ES-I3 (cell line): ENCODE results near the gene PACSIN3.

Experiments used
- H3K36me3 ChIP-seq: 2 replicates; pipeline ENCODE4 v1.6.1; 2013; ENCODE audit warnings: mild to moderate bottlenecking, low read length, control low read depth, moderate library complexity; ENCODE audit not compliant: insufficient read depth
- H3K4me1 ChIP-seq: 2 replicates; pipeline ENCODE4 v1.6.1; 2013; ENCODE audit warnings: mild to moderate bottlenecking, control low read depth, low read length; ENCODE audit not compliant: insufficient read depth
- H3K9ac ChIP-seq: 2 replicates; pipeline ENCODE4 v1.6.1; 2013; ENCODE audit warnings: low read depth, mild to moderate bottlenecking, low read length, moderate library complexity
- H3K9me3 ChIP-seq: 2 replicates; pipeline ENCODE4 v1.6.1; 2013; ENCODE audit warnings: mild to moderate bottlenecking, low read length, moderate library complexity; ENCODE audit not compliant: control insufficient read depth, insufficient read depth

PACSIN3 gene

GRCh38 chr11:47176328-47177228 lies 9.7 kb downstream of the PACSIN3 start, which contains the start of gene ARFGAP2:
TSS of gene ARFGAP2 (minus strand) at chr11:47176879. CDS start at chr11:47176853, 26 bp downstream.
- Histone ChIP-seq H3K9ac (peak within 1 kb of the TSS; percentile 97), H3K4me1 (peaks cover 9% of the 10 kb centered on the region; the same call in 1 of the 2 replicates), H3K9me3 (no peaks in the 10 kb centered on the region), H3K36me3 (peaks cover 13% of the 10 kb centered on the region)

GRCh38 chr11:47175746-47176327 lies 10.4 kb downstream of the PACSIN3 start:
- Histone ChIP-seq H3K36me3 (peaks cover 13% of the 10 kb centered on the region), H3K9ac (peak overlapping the region; percentile 97)

GRCh38 chr11:47172740-47173336 lies 13.4 kb downstream of the PACSIN3 start:
- Histone ChIP-seq H3K9me3 (no peaks in the 10 kb centered on the region), H3K36me3 (peaks cover 23% of the 10 kb centered on the region), H3K9ac (no peak overlapping the region), H3K4me1 (peaks cover 5% of the 10 kb centered on the region; the same call in 1 of the 2 replicates)

More at GRCh38 chr11:47175746-47176327, 10.4 kb downstream of the PACSIN3 start:
- Histone ChIP-seq H3K9me3 (no peaks in the 10 kb centered on the region), H3K4me1 (peaks cover 9% of the 10 kb centered on the region; the same call in 1 of the 2 replicates)

GRCh38 chr11:47171856-47172255 lies 14.4 kb downstream of the PACSIN3 start:
- Histone ChIP-seq H3K36me3 (peaks cover 32% of the 10 kb centered on the region), H3K9me3 (no peaks in the 10 kb centered on the region), H3K4me1 (no peaks in the 10 kb centered on the region; the same call in 1 of the 2 replicates), H3K9ac (no peak overlapping the region)

GRCh38 chr11:47171061-47171838 lies 15.0 kb downstream of the PACSIN3 start:
- Histone ChIP-seq H3K9ac (no peak overlapping the region), H3K36me3 (peaks cover 37% of the 10 kb centered on the region), H3K9me3 (no peaks in the 10 kb centered on the region), H3K4me1 (no peaks in the 10 kb centered on the region; the same call in 1 of the 2 replicates)

- peaks cover 1% of the 10 kb centered on the region; the same call in 1 of the 2 replicates for H3K4me1 ChIP-seq
- H3K36me3 ChIP-seq = peaks cover 24% of the 10 kb centered on the region
- H3K9me3 ChIP-seq = no peaks in the 10 kb centered on the region
- no peak overlapping the region for H3K9ac ChIP-seq
Observed at GRCh38 chr11:47166368-47166767, 19.9 kb downstream of the PACSIN3 start.

- Histone ChIP-seq H3K9ac (no peak overlapping the region), H3K36me3 (peaks cover 24% of the 10 kb centered on the region)
Observed at GRCh38 chr11:47165253-47165840, 20.9 kb downstream of the PACSIN3 start.

GRCh38 chr11:47164321-47164720 lies 21.9 kb downstream of the PACSIN3 start:
- Histone ChIP-seq H3K9ac (no peak overlapping the region), H3K4me1 (peaks cover 4% of the 10 kb centered on the region; the same call in 1 of the 2 replicates), H3K36me3 (peaks cover 20% of the 10 kb centered on the region), H3K9me3 (no peaks in the 10 kb centered on the region)

More at GRCh38 chr11:47165253-47165840, 20.9 kb downstream of the PACSIN3 start:
- Histone ChIP-seq H3K4me1 (peaks cover 4% of the 10 kb centered on the region; the same call in 1 of the 2 replicates), H3K9me3 (no peaks in the 10 kb centered on the region)

GRCh38 chr11:47163898-47164297 lies 22.3 kb downstream of the PACSIN3 start:
- peaks cover 20% of the 10 kb centered on the region for H3K36me3 ChIP-seq
- H3K9me3 ChIP-seq = no peaks in the 10 kb centered on the region
- H3K4me1 ChIP-seq = peaks cover 4% of the 10 kb centered on the region; the same call in 1 of the 2 replicates
- H3K9ac ChIP-seq = no peak overlapping the region

- Histone ChIP-seq H3K9ac (no peak overlapping the region), H3K4me1 (peaks cover 4% of the 10 kb centered on the region; the same call in 1 of the 2 replicates), H3K36me3 (peaks cover 18% of the 10 kb centered on the region), H3K9me3 (no peaks in the 10 kb centered on the region)
Observed at GRCh38 chr11:47163193-47163592, 23.0 kb downstream of the PACSIN3 start.

GRCh38 chr11:47162426-47162825 lies 23.8 kb downstream of the PACSIN3 start:
- Histone ChIP-seq H3K9ac (no peak overlapping the region), H3K4me1 (peaks cover 4% of the 10 kb centered on the region; the same call in 1 of the 2 replicates), H3K36me3 (peaks cover 10% of the 10 kb centered on the region), H3K9me3 (no peaks in the 10 kb centered on the region)

- Histone ChIP-seq H3K9me3 (no peaks in the 10 kb centered on the region), H3K4me1 (peaks cover 4% of the 10 kb centered on the region; the same call in 1 of the 2 replicates), H3K36me3 (peaks cover 5% of the 10 kb centered on the region), H3K9ac (no peak overlapping the region)
Observed at GRCh38 chr11:47161890-47162289, 24.3 kb downstream of the PACSIN3 start.

- H3K9ac ChIP-seq = no peak overlapping the region
- peaks cover 4% of the 10 kb centered on the region; the same call in 1 of the 2 replicates for H3K4me1 ChIP-seq
- H3K9me3 ChIP-seq = no peaks in the 10 kb centered on the region
- no peaks in the 10 kb centered on the region; the same call in 1 of the 2 replicates for H3K36me3 ChIP-seq
Observed at GRCh38 chr11:47161134-47161854, 24.9 kb downstream of the PACSIN3 start.
